Activated CD4-positive, alpha-beta T cell treated with anti-CD3 and anti-CD28 coated beads, Interleukin-2, amount 50 U/mL, for 24 hours (primary cell): ENCODE data around the gene ACTN2.

Source experiments
- DNase-seq, 2 donors: peaks; one replicate each; pipeline ENCODE4 v3.0.0-alpha.2; 2020; ENCODE audit warnings: low read depth in 1 of 2, low spot score in 1 of 2

Gene ACTN2

DNA sequence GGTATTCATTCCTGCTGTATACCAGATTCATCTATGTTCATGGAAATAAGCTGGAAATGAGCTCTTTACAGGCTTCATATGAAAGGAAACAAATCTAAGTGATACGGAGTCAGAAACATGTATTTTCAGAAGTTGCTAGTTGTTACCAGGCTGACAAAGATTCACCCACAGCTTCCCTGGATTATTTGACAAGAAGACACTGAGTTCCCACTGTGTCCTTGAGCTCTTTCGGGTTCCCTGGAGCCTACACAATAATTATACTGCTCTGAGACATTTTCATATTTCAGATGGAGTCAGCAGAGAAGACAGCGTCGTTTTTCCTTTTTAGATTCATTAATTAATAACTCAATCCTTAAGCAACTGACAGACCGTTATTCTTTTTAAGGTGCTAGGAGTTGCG is 79.5 kb downstream of the ACTN2 start:
- no peak for DNase-seq

DNA sequence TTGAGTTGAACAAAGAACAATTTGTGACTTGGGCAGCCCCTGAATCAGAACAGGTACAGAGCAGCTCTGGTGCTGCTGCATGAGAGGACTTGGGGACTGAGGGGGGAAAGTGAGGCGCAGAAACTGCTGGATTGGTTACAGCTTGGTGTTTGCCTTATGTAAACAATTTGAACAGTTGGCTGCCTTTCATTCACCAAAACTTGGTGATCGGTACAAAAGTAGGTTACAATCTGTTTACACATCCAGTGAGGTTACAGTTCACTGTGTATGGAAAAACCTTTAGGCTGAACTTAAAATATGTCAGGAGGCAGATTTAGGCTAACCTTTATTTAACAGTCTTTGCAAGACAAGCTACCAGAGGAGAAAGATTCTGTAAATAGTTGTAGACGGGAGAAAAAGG is 80.2 kb downstream of the ACTN2 start:
- no peak for DNase-seq

DNA sequence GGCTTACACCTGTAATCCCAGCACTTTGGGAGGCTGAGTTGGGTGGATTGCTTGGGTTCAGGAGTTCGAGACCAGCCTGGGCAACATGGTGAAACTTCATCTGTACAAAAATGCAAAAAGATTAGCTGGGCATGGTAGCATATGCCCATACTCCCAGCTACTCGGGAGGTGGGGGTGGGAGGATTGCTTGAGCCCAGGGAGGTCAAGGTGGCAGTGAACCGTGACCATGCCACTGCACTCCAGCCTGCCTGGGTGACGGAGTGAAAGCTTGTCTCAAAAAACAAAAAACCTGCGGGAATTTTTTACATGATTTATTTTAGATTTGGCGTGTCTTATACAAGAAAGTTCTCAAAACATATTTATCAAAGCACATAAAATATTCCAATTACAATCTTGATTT is 81.0 kb downstream of the ACTN2 start:
- DNase-seq = no peak

DNA sequence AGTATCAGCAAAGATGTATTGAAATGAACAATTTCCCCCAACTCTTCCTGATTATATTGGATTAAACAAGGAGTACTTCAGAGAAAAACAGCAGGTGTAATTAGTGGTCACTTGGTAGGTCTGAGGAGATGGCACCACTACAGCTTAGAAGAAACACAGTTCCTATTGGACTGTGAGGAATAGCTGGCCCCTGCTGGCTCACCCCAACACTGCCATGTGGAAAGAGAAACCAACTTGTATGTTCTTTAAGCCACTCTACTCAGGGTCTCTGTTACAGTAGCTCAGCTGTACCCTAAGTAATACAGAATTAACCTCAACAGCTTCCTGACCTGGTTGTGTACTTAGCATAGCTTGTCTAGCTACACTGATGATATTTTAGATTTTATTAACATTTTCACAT is 82.3 kb downstream of the ACTN2 start:
- no peak for DNase-seq

DNA sequence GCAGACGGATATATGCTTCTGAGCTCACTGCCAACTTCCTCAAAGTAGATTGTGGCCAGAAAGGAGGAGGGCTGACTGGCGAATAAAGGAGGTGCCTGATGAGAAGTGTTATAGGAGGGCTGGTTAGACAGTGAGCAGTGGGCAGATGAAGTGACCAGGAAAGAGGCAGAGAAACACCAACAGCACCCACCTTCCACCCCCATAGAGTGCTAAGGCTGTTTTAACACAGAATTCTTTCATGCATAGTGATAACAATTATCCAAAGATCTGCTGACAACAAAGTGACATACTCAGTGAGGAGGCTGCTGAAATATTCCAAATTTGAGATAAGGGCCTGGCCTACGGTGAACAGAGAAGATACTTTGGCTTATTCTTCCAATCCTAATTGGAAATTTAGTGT is 87.6 kb downstream of the ACTN2 start:
- no peak for DNase-seq

DNA sequence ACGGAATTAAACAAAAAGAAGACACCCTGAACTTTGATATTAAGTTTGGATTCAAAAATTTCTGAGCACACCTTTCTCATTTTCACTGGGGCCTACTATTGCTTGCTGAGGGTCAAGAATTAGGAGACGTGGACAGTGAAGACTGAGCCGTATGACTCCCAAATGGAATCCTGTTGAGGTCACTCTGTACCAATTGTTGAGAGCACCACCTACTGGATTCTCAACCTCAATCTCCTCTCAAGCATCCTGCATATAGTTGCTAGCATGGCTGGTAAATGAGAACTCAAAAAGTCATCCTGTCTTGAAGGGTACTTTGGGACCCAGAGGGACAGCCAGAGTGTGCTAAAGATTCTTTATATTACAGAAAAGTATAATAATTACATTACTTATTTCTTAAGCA is 88.6 kb downstream of the ACTN2 start:
- no peak for DNase-seq

DNA sequence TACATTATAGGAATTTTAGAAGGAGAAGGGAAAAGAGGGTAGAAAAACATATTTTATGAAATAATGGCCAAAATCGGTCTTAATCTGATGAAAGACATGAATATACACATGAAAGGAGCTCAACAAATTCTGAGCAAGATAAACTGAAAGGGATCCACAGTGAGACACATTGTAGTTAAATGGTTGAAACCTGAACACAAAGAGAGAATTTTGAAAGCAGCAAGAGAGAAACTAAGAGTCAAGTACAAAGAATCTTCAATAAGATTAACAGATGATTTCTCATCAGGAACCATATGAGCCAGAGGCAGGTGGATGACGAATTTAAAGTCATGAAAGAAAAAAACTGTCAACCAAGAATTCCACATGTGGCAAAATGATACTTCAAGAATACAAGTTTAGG is 93.0 kb downstream of the ACTN2 start:
- no peak for DNase-seq

DNA sequence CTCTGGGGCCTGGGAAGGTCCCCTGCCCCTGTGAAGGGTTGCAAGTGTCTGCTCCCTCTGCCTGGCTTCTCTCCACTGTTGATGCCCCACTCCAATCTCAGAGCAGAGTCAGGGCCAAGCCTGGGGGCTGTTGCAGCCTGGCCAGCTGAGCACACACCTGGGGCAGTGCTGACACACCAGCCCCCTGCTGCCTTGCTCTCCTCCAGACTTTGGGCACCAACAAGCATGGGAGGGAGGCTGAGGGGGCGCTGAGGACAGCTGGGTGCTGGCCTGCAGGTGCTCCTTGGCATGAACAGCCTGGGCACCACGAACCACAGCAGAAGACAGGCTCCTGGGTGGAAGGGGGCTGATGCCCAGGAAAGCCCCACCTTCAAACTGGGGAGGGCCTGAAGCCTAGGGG is 99.2 kb downstream of the ACTN2 start:
- DNase-seq = no peak

DNA sequence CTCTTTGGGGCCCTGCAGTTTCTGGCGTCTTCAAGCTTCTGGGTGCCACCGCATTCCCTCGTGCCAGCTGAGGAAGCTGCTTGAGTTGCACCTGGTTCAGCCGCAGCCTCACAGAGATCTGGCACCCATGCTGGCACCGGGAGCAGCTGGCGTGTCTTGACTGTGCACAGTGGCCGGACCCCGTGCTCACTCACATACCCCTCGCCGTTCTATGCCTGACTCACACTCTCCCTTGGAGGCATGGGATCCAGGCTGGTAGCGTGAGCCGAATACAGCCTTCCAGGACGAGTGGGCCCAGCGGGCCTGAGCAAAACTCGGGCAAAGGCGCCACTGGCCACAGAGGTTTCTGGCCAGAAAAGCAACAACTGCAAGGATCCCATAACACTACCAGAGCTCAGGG is 100.2 kb downstream of the ACTN2 start:
- DNase-seq = no peak

DNA sequence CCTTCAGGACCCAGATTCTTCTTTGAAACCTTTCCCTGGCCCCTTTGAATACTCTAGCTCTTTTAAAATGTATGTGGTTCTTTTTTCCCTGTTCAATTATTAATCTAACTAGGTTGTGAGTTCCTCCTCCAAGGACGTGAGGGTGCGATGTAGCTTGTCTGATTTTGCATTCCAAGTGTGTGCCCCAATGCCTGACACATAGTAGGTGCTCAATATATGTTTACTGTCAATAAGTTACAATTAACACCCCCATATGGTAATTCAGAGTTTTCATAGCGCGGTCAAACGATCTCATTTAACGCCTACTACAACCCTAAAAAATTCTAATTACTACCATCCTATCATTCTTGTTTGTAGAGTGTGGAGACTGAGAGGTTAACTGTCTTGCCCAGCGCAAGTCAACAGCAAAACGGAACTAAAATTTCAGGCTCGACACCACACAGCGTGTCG is 108.3 kb downstream of the ACTN2 start:
- no peak for DNase-seq

DNA sequence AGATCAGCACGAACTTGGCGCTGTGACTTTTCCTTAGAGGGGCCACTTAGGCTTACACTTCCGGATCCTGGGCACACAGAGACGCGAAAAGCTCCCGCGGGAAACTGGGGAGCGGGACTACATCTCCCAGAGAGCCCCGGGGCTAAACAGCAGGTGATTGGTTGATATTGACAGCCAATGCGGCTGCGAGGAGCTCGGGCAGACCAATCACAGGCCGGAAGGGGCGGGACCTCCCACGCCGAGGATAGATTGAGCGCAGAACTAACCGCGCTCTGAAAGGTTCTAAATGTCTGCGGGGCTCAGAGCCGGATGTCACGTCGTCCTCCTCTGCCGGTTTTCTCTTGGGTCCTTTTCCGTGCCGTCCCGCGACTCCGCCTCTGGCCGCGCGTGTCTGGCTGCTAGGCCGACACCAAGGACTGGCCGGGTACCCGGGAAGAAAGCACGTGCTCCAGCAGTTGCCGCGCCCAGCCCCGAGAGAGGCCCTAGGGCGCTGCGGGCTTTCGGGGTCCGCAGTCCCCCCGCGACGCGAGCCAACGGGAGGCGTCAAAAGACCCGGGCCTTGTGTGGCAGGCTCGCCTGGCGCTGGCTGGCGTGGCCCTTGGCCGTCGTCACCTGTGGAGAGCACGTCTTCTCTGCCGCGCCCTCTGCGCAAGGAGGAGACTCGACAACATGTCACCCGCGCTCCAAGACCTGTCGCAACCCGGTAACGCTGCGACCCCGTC is 108.9 kb downstream of the ACTN2 start, which contains the start of gene MTR:
Gene MTR (plus strand): TSS at position 258 of the 722 bp plus-strand sequence. CDS start 412 bp downstream, at position 670.
- peak; percentile 81 to 97 for DNase-seq

DNA sequence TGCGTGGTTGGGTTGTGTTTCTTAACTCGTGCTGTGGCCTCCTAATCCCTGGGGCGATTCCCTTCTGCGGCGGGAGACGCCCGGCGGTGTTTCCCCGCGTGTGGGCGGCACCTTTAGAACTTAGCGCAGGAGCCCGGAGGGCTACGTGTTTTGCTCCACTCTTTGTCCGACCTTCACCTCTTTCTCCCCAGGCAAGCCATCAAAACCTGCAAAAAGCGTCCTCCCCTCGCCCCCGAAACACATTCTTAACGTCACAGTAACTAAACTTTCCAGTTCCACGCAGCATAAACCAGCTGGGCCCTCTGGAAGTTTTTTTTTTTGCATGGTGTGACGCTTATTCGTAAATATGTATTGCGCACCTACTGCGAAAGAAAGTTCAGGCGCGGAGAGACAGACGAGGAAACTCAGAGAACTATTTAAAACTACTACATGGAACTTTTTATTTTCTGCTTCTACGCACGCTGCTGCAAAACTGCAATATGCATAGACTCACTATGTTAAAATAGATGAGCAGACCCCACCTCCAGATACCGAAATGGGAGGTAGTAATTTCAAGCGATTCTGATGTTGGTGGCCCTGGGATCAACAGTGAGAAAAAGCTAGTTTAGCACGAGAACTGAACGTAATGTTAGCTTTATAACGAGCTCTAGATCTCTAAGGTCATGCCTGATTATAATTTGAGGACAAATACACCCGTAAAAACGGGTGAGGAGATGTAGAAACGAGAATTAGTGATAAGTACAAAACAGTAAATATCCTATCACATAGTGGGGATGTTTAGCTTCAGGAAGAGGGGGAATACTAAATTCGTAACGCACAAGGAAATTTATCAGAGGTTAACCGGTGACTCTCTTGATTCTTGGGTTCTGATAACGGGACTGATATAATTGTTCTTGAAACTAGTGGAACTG is 109.7 kb downstream of the ACTN2 start:
- peak in 1 of 2 donors; percentile 49 for DNase-seq

DNA sequence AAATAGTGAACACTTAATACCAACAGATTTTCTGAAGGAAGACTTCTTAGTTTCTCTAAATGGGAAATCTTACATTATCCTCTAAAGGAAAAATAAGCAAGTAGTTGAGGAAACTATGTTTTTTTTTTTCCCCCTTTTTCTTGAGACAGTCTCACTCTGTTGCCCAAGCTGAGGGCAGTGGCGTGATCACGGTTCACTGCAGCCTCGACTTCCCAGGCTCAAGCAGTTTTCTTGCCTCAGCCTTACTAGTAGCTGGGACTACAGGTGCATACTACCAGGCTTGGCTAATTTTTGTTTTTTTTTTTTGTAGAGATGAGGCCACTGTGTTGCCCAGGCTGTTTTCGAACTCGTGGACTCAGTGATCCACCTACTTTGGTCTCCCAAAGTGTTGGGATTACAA is 112.7 kb downstream of the ACTN2 start:
- no peak for DNase-seq

DNA sequence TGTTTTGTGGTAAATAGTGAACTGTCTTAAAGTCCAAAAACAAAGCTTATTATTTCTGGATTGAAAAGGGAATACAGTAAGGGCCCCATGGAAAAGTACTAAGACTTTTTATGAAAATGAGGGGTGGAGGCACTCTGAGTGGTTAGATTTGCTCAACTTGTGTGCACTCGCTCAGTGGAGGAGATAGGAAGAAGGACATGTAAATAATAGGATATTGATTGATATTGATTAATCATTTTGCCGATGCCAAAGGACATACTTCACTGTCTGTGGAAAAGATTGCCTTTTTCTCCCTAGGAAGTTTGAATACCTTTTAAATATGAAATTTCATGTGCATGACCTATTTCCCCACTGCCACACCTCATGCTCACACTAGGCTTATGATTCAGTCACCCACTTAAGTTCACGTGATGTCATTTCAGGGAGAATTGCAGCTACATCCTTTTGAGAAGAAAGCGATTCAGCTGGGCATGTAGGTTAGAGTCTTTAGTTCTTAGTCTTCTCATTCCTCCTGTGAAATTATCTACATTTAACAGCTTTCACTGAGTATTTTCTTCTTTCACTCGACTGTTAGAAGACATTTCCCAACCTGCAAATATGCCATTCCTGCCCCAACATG is 113.8 kb downstream of the ACTN2 start:
- no peak for DNase-seq

DNA sequence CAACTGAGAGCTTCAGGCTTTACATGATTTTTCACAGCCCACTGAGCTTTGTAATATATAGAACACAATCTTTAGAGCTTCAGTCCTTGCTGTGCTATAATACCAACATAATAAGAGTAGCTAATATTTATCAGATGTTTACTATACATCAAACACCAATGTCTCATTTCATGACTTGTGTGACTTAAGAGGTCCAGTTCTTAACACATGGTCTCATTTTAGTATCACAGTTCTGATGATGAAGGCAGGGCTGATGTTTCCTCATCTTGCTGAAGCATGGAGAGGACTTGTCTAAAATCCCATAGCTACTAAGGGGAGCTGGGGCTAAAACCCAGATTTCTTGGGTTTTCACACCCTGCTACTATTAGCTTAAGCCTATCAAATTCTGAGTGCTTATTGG is 114.3 kb downstream of the ACTN2 start:
- no peak for DNase-seq

DNA sequence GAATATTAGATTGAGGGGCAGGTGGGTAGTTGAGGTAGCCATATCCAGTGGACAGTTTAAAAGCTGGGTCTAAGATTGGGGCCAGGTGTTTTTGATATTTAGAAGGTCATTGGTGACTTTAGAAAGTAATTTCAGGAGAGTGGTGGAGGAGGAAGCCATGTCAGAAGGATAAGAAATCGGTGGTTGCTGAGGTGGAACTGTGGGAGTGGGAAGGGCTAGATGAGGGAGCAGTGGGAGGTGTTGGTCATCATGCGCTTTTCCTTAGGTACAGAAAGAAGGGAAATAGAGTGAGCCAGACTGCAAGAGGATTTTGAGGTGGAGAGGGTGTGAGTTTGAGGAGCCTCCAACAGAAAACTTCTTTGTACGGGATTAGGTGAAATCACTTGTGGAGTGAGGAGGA is 116.0 kb downstream of the ACTN2 start:
- no peak for DNase-seq

DNA sequence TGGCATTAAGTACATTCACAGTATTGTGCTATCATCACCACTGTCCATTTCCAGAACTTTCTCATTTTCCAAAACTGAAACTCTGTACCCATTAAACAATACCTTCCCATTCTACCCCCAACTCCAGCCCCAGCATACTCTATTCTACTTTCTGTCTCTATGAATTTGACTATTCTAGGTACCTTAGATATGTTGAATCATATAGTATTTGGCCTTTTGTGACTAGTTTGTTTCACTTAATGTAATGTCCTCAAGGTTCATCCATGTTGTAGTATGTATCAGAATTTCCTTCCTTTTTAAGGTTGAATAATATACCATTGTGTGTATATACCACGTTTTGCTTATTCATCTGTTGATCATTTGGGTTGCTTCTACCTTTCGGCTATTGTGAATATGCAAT is 120.3 kb downstream of the ACTN2 start:
- DNase-seq = no peak

DNA sequence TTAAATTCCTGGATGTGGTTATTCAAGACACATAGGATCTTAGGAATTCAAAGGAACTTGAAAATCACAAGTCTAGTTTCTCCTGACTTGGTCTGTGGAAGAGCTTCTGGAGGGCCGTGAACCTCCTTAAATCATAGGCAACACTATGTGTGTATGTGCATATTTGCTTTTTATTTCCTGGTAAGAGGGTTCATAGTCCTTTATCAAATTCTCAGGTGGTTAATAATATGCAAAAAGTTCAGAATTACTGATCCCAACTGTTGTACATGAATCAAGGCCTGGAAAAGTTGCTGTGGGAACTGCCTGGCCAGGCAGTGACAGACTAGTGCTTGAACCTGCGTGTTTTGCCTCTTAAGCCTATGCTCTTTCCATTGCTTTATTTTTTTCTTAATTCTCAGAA is 121.7 kb downstream of the ACTN2 start:
- no peak for DNase-seq

DNA sequence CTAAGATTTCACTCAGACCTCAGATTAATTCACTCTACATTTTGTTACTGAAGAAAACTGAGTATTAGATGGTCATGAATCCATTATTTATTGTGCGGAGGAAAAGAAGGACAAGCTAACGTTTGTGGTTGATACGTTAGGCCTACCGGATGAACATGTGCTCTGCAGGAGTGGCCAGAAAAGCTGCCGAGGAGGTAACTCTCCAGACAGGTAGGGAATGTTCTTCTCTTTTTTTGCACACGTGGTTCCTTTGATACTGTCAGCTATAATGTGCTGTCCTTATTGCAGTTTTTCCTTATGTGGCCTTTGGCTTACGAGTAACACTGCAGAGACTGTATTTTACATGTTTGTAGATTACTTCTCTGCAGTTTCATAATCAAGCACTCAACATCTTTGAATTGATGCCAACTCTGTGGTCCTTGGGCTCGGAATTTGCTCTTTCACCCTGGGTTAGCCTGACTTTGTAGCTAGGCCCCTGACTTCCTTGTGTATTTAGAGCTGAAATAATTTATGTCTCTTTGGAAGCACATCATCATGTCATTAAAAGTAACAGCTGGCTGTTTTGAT is 122.3 kb downstream of the ACTN2 start:
- DNase-seq = no peak

DNA sequence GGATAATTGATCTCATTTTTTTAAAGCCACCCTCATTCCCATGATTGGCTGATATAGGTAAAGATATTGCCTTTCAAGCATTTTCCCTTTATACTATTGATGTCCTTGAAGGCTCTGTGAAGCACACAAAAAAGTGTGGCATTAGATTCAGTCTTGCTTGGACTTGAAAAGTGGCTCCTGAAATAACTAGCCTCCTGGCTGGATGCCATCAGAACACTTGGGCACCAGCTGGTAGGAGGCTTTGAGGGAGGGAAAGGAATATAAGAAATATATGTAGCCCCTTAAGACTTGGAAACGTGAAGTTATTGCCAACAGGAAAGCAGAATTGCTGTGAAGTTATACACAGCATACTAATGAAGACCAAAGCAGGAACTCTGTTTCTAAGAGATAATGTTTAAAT is 122.8 kb downstream of the ACTN2 start:
- DNase-seq = no peak

DNA sequence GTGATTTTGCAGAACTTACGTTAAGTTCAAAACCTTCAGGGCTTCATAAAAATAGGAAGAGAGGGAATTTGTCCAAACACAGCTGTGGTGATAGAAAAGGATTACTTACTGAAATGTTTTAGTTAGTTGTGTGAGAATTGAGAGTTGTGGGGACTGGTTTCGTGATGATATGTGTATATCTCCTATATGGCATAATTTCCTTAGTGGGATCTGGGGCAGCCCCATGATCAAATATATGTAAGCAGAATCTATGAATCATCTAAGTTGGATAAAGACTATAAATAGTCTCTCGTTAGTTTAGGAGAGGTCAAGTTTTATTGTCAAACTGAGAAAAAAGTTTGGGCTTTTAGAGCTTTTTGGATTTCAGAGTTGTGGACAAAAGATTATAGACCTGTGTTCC is 123.7 kb downstream of the ACTN2 start:
- no peak for DNase-seq
